ENCODE data around the gene INPP5B. TPM values are rescaled to one million over a fixed set of nuclear protein-coding genes. Genes with fewer than 3 reads are reported as not detected.

Gene INPP5B
- total and polyA plus RNA-seq, 12 donors: 10.4 to 32.3 (median 20.9) TPM

DNA sequence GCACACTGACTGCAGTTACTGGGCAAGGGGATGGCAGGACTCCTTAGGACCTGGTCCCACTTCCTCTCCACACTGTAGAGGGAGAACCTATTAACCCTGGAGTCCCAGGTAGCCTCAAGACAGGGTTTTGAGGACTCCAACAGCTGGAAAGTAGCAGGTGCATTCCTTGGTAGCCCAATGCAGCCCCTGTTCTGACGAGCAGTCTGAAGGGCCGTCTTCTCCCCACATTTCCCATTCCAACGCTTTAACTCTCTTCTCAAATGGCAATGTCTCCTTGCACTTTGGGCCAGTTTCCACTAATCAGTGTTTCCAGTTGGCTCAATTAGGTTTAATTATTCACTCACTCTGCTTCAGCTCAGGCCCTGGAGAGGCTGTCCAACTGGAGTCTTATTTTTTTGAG, 8.8 kb upstream of the INPP5B start:
- TF ChIP-seq POLR2A (IDR thresholded peaks at IDR 0.05): no peak
- Histone ChIP-seq H3K4me1 (replicated peaks in 1 of 2) (no peaks in the 10 kb centered on the region), H3K27ac (no peak overlapping the region), H3K9me3 (replicated peaks in 1 of 3) (no peaks in the 10 kb centered on the region), H3K4me3 (no peak overlapping the region), H3K27me3 (no peaks in the 10 kb centered on the region), H3K36me3 (replicated peaks in 1 of 2) (peaks cover 0 to 41% of the 10 kb centered on the region in 2 donors)
- intact Hi-C loops (cut with DNase I): no loop called here
- 67 to 94% (median 85%) methylated on average over 3 of the region's 3 CpGs for WGBS, 4 donors
- DNase-seq: no peak

DNA sequence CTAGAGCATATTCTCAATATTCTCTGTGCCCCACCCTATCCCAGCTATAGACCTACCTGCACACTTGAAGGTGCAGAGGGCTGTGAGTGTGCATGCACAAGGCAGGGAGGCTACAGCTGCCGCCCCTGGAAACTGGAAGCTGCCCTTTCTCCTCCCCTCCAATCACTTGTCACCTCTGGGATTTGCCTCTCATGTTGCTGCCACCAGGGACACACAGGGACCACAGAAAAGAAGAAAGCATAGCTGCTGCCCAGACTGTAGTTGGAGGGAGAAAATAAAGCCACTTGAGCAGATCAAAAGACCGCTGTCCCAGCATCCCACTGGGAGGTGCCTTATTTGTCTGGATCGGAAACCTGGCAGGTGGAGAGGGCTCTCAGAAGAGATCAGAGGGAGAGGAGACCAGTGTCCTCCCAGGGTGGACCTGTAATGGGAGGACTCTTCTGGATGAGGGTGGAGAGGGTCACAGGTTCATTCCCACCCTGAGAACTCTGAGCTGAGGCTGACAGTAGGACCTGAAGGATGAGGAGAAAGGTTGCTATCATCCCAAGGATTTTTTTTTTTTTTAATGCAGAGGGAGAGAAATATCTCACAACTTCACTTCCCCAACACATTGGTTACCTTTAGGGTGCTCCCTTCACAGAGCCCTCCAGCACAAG, 7.6 kb upstream of the INPP5B start:
- no peak overlapping the region for H3K27ac ChIP-seq
- WGBS, 4 donors: 73 to 93% (median 77%) methylated on average over 3 of the region's 3 CpGs
- H3K4me3 ChIP-seq: no peak overlapping the region
- no peaks in the 10 kb centered on the region for H3K9me3 ChIP-seq (replicated peaks in 1 of 3)
- TF ChIP-seq, protein P1, sequence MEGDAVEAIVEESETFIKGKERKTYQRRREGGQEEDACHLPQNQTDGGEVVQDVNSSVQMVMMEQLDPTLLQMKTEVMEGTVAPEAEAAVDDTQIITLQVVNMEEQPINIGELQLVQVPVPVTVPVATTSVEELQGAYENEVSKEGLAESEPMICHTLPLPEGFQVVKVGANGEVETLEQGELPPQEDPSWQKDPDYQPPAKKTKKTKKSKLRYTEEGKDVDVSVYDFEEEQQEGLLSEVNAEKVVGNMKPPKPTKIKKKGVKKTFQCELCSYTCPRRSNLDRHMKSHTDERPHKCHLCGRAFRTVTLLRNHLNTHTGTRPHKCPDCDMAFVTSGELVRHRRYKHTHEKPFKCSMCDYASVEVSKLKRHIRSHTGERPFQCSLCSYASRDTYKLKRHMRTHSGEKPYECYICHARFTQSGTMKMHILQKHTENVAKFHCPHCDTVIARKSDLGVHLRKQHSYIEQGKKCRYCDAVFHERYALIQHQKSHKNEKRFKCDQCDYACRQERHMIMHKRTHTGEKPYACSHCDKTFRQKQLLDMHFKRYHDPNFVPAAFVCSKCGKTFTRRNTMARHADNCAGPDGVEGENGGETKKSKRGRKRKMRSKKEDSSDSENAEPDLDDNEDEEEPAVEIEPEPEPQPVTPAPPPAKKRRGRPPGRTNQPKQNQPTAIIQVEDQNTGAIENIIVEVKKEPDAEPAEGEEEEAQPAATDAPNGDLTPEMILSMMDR (IDR thresholded peaks at IDR 0.05): no peak
- TF ChIP-seq POLR2A (IDR thresholded peaks at IDR 0.05): no peak
- DNase-seq: no peak
- H3K4me1 ChIP-seq (replicated peaks in 1 of 2): no peaks in the 10 kb centered on the region
- H3K27me3 ChIP-seq: no peaks in the 10 kb centered on the region
- intact Hi-C loops (cut with DNase I): no loop called here
- H3K36me3 ChIP-seq (replicated peaks in 1 of 2): peaks cover 0 to 32% of the 10 kb centered on the region in 2 donors

DNA sequence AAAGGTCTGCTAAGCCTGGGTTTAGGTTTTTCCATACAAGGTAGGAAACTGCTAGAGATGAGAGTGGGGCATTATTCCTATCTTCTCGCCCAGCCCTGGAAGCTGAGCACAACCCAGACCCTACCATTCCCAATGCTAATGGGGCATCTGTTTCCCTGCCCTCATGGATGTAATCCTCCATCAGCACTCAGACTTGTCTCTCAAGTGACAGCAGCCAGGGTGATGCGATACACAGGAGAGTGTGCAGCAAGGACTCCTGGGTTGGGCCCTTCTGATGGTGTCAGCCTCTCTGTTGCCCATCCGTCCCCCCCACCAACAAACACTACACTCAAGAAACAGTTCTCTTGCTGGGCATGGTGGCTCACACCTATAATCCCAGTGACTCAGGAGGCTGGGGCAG, 5.9 kb upstream of the INPP5B start:
- H3K9me3 ChIP-seq (replicated peaks in 1 of 3): no peaks in the 10 kb centered on the region
- 78 to 96% (median 91%) methylated on average over 3 of the region's 3 CpGs for WGBS, 4 donors
- intact Hi-C loops (cut with DNase I): no loop called here

DNA sequence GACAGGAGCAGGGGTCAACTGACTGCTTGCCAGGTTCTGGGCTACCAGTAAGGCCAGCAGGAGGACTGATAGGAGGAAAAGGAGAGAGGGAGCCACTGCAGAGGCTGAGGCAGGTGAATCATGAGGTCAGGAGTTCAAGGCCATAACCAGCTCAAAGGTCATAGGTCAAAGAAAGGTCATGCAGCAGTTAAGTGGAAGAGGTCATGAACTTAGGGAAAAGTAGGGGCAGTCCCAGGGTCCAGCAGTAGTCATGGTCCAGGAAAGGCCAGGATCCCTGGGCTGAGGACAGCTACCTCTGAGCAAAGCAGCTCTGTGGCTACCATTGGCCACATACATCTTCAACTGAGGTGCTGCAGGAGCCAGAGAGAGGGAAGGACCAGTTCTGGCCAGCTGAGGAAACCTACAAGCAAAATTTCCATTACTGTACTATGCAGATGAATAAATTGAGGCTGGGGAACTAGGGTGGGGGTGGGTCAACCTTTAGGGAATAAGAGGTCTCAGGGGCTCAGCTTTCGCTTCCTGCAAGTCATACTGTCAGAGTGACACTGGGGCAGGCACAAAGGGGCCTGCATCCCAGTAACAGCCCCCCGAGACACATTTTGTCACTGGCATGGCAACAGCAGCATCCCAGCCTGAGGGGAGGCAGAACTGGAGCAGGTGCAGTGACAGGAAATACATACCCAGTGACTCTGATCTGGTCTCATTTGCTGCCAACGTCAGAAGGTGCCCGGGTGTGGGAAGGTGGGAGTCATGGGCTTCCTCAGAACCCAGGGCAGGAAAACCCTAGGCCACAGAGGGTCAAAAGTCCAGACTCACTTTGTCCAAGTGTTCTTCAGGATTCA, 5.2 kb upstream of the INPP5B start:
- H3K36me3 ChIP-seq (replicated peaks in 1 of 2): peaks cover 0 to 9% of the 10 kb centered on the region in 2 donors
- H3K9me3 ChIP-seq (replicated peaks in 1 of 3): no peaks in the 10 kb centered on the region
- WGBS, 4 donors: 76 to 84% (median 78%) methylated on average over 2 to 4 of the region's 4 CpGs
- intact Hi-C loops (cut with DNase I): no loop called here
- TF ChIP-seq POLR2A (IDR thresholded peaks at IDR 0.05): no peak
- TF ChIP-seq, protein P1 (IDR thresholded peaks at IDR 0.05): no peak
- H3K4me3 ChIP-seq: no peak overlapping the region
- H3K27ac ChIP-seq: no peak overlapping the region
- no peak for DNase-seq
- no peaks in the 10 kb centered on the region for H3K27me3 ChIP-seq
- peaks cover 5 to 6% of the 10 kb centered on the region in 2 donors for H3K4me1 ChIP-seq (replicated peaks in 1 of 2)

More for the DNA sequence above, 5.9 kb upstream of the INPP5B start:
- TF ChIP-seq, protein P1 (IDR thresholded peaks at IDR 0.05): no peak
- no peak for TF ChIP-seq POLR2A (IDR thresholded peaks at IDR 0.05)
- Histone ChIP-seq H3K36me3 (replicated peaks in 1 of 2) (peaks cover 0 to 15% of the 10 kb centered on the region in 2 donors), H3K27ac (no peak overlapping the region), H3K4me3 (no peak overlapping the region), H3K4me1 (replicated peaks in 1 of 2) (no peaks in the 10 kb centered on the region), H3K27me3 (no peaks in the 10 kb centered on the region)
- no peak for DNase-seq

All from adrenal gland (tissue), 12 donors.